HepG2 (cell line): ENCODE data around the gene FAAP20. TPM values are rescaled to one million over a fixed set of nuclear protein-coding genes. Genes with fewer than 3 reads are reported as not detected.
A peak's percentile ranks its signal among the peaks of the same experiment; 100 is the strongest.

ENCODE experiments used
- ETV6 ChIP-seq: sonication (generic); formaldehyde crosslinking; conservative IDR thresholded peaks from 2 replicates; pipeline ENCODE4 v1.4.0; 2020; ENCODE audit warnings: missing genetic modification reagents
- FIP1L1 ChIP-seq: fragments of 200-400 bp; formaldehyde crosslinking; IDR thresholded peaks from 2 replicates; pipeline ENCODE4 v1.6.1; 2018; ENCODE audit warnings: low read depth, mild to moderate bottlenecking, low read length, moderate library complexity, borderline replicate concordance; ENCODE audit not compliant: insufficient read depth
- GABPB1 ChIP-seq: IDR thresholded peaks from 2 replicates; pipeline ENCODE4 v1.6.1; 2016; ENCODE audit warnings: mild to moderate bottlenecking, missing genetic modification reagents, moderate library complexity, missing compliant biosample characterization
- GZF1 ChIP-seq: sonication (generic); formaldehyde crosslinking; IDR thresholded peaks from 2 replicates; pipeline ENCODE4 v1.5.1; 2020; ENCODE audit warnings: mild to moderate bottlenecking, missing genetic modification reagents
- MXI1 ChIP-seq: IDR thresholded peaks from 3 replicates; pipeline ENCODE4 v1.6.1; 2012; ENCODE audit warnings: low read depth, low read length, inconsistent platforms, borderline replicate concordance
- POLR2G ChIP-seq: fragments of 200-400 bp; formaldehyde crosslinking; IDR thresholded peaks from 2 replicates; pipeline ENCODE4 v1.6.1; 2018; ENCODE audit warnings: mild to moderate bottlenecking, low read depth, low read length, moderate library complexity
- SALL1 ChIP-seq: sonication (generic); formaldehyde crosslinking; IDR thresholded peaks from 2 replicates; pipeline ENCODE4 v1.8.0; 2022; ENCODE audit warnings: mild to moderate bottlenecking, missing genetic modification reagents
- SOX6 ChIP-seq, 2 experiments: fragments of 450-650 bp in 1 of 2; sonication (generic) in 1 of 2; formaldehyde crosslinking in 1 of 2; IDR thresholded peaks; 2 replicates each; pipeline versions ENCODE4 v1.4.0 to v1.6.1; 2017 to 2020; ENCODE audit warnings: antibody characterized with exemption in 1 of 2, mild to moderate bottlenecking in 1 of 2, missing genetic modification reagents in 1 of 2
- SSRP1 ChIP-seq: IDR thresholded peaks from 2 replicates; pipeline ENCODE4 v1.6.1; 2016; ENCODE audit warnings: control low read depth
- YY1 ChIP-seq: IDR thresholded peaks from 2 replicates; pipeline ENCODE4 v1.6.1; 2011; ENCODE audit warnings: low read length, low read depth, moderate library complexity, mild to moderate bottlenecking; ENCODE audit not compliant: insufficient read depth, insufficient replicate concordance
- ZBTB37 ChIP-seq: sonication (generic); formaldehyde crosslinking; IDR thresholded peaks from 2 replicates; pipeline ENCODE4 v1.4.0; 2020; ENCODE audit warnings: mild to moderate bottlenecking, missing genetic modification reagents
- ZC3H4 ChIP-seq: sonication (generic); formaldehyde crosslinking; IDR thresholded peaks from 2 replicates; pipeline ENCODE4 v1.4.0; 2020; ENCODE audit warnings: missing genetic modification reagents, borderline replicate concordance
- ZFP90 ChIP-seq: sonication (generic); formaldehyde crosslinking; IDR thresholded peaks from 2 replicates; pipeline ENCODE4 v1.8.0; 2022; ENCODE audit warnings: missing genetic modification reagents, mild to moderate bottlenecking, inconsistent platforms, borderline replicate concordance
- ZKSCAN5 ChIP-seq: sonication (generic); formaldehyde crosslinking; IDR thresholded peaks from 2 replicates; pipeline ENCODE4 v1.5.1; 2020; ENCODE audit warnings: mild to moderate bottlenecking, missing genetic modification reagents
- ZMAT5 ChIP-seq: sonication (generic); formaldehyde crosslinking; IDR thresholded peaks from 2 replicates; pipeline ENCODE4 v1.5.0; 2020; ENCODE audit warnings: mild to moderate bottlenecking, low read depth, missing genetic modification reagents, borderline replicate concordance
- ZNF12 ChIP-seq: sonication (generic); formaldehyde crosslinking; IDR thresholded peaks from 2 replicates; pipeline ENCODE4 v1.5.0; 2020; ENCODE audit warnings: missing genetic modification reagents
- ZNF180 ChIP-seq: sonication (generic); formaldehyde crosslinking; IDR thresholded peaks from 2 replicates; pipeline ENCODE4 v1.4.0; 2020; ENCODE audit warnings: low read depth, missing genetic modification reagents, borderline replicate concordance
- ZNF549 ChIP-seq: sonication (generic); formaldehyde crosslinking; IDR thresholded peaks from 2 replicates; pipeline ENCODE4 v1.5.0; 2020; ENCODE audit warnings: missing genetic modification reagents
- ZNF749 ChIP-seq: sonication (generic); formaldehyde crosslinking; IDR thresholded peaks from 2 replicates; pipeline ENCODE4 v1.8.0; 2022; ENCODE audit warnings: mild to moderate bottlenecking, missing genetic modification reagents, moderate library complexity, borderline replicate concordance
- polyA plus RNA-seq, 8 experiments: library from polyadenylated mRNA; depleted of rRNA in 3 of 8; stranded (reverse) in 7 of 8; unstranded in 1 of 8; fragments of >200 nt; fragmentation: Illumina TruSeq in 4 of 8; extraction: Trizol in 4 of 8; gene quantifications; 2 replicates each; pipeline versions ENCODE4 v1.2.1 to v1.2.3, GENCODE V29; 2011 to 2016; ENCODE audit warnings: low read depth in 4 of 8, missing spikeins in 1 of 8, mixed read lengths in 1 of 8; ENCODE audit not compliant: insufficient read depth in 1 of 8
- total RNA-seq, 5 experiments: library from RNA; depleted of rRNA; stranded (reverse); fragments of >200 nt; fragmentation: Illumina TruSeq; extraction: Trizol; gene quantifications; 2 replicates each; pipeline ENCODE4 v1.2.3, GENCODE V29; 2016; ENCODE audit warnings: low read depth in 1 of 5
- TF ChIP-seq, protein P1 (sequence below): sonication (generic); formaldehyde crosslinking; IDR thresholded peaks from 2 replicates; pipeline ENCODE4 v1.4.0; 2020; ENCODE audit warnings: mild to moderate bottlenecking, missing genetic modification reagents, borderline replicate concordance
- TF ChIP-seq, protein P2 (sequence below): sonication (generic); formaldehyde crosslinking; IDR thresholded peaks from 2 replicates; pipeline ENCODE4 v1.5.0; 2020; ENCODE audit warnings: missing genetic modification reagents

Gene FAAP20
- total and polyA plus RNA-seq, 2 of the 13 experiments (the other 11 are each of a cell fraction or from before 2014, with no cell fraction given) = 9.6 to 10.8 TPM

DNA sequence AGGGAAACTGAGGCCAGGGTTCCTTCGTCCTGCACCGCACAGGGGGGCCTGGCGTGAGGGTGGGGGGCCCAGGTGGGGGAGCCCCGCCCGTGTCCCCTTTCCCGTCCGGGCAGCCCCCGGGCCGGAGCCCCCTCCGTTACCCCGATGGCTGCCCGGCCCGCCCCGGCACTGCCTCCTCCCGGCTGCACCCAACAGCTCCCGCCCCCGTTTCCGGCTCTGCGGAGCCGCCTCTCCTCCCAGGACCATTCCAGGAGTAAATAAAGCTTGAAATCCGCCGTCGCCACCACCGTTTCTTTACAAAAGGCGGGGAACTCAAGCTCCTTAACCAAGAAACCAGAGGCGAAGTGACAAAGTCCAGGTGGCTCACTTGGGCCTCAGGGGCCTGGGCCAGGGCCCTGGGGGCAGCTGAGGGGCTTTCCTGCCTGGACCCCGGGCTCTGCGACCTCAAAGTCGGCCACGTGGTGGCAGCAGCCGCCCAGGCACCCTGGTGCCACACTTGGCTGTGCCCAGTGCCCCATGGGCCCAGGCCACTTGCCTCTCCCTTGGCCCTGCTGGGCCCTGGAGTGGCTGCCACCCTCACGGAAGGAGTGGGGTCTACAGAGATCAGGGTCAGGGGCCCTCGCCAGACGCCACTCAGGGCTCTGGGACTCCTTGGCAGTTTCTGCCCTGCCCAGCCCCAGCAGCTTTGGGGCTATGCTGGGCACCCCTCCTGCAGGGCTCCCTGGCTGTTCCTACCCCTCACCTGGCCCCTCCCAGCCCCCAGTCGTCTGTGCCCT is 514 bp upstream of the FAAP20 start (continued):
- TF ChIP-seq, protein P1, sequence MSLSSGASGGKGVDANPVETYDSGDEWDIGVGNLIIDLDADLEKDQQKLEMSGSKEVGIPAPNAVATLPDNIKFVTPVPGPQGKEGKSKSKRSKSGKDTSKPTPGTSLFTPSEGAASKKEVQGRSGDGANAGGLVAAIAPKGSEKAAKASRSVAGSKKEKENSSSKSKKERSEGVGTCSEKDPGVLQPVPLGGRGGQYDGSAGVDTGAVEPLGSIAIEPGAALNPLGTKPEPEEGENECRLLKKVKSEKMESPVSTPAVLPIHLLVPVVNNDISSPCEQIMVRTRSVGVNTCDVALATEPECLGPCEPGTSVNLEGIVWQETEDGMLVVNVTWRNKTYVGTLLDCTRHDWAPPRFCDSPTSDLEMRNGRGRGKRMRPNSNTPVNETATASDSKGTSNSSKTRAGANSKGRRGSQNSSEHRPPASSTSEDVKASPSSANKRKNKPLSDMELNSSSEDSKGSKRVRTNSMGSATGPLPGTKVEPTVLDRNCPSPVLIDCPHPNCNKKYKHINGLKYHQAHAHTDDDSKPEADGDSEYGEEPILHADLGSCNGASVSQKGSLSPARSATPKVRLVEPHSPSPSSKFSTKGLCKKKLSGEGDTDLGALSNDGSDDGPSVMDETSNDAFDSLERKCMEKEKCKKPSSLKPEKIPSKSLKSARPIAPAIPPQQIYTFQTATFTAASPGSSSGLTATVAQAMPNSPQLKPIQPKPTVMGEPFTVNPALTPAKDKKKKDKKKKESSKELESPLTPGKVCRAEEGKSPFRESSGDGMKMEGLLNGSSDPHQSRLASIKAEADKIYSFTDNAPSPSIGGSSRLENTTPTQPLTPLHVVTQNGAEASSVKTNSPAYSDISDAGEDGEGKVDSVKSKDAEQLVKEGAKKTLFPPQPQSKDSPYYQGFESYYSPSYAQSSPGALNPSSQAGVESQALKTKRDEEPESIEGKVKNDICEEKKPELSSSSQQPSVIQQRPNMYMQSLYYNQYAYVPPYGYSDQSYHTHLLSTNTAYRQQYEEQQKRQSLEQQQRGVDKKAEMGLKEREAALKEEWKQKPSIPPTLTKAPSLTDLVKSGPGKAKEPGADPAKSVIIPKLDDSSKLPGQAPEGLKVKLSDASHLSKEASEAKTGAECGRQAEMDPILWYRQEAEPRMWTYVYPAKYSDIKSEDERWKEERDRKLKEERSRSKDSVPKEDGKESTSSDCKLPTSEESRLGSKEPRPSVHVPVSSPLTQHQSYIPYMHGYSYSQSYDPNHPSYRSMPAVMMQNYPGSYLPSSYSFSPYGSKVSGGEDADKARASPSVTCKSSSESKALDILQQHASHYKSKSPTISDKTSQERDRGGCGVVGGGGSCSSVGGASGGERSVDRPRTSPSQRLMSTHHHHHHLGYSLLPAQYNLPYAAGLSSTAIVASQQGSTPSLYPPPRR = 0 out of 2 replicates have a peak, but pooled peaks have one; percentile 23
- TF ChIP-seq, protein P2, sequence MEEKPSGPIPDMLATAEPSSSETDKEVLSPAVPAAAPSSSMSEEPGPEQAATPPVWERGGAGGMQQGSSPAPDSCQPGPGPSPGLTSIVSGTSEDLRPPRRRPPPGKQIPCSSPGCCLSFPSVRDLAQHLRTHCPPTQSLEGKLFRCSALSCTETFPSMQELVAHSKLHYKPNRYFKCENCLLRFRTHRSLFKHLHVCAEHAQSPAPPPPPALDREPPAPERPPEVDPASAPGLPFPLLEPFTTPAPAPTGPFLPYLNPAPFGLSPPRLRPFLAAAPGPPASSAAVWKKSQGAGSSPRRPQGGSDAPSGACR (CRISPR knock-in tag) = peak; percentile 88; the same call in 1 of the 2 replicates
- TF ChIP-seq MXI1 (peak; percentile 76; the same call in 1 of the 3 replicates), ZFP90 (CRISPR knock-in tag) (peak; percentile 79; the same call in 1 of the 2 replicates), SALL1 (peak; percentile 49; the same call in 1 of the 2 replicates), ZBTB37 (no peak), ETV6 (CRISPR knock-in tag) (peak; percentile 62; the same call in 1 of the 2 replicates), SSRP1 (0 out of 2 replicates have a peak, but pooled peaks have one; percentile 44), GZF1 (CRISPR knock-in tag) (no peak), ZNF549 (CRISPR knock-in tag) (peak; percentile 54; the same call in 1 of the 2 replicates), ZNF180 (CRISPR knock-in tag) (no peak), GABPB1 (CRISPR knock-in tag) (peak; percentile 89), ZNF12 (CRISPR knock-in tag) (no peak), ZNF749 (CRISPR knock-in tag) (no peak), ZC3H4 (no peak), YY1 (peak; percentile 36), SOX6 (IDR thresholded peaks at IDR 0.05) (no peak), SOX6 (CRISPR knock-in tag; IDR thresholded peaks at IDR 0.05) (peak; percentile 59), POLR2G (peak; percentile 63), FIP1L1 (no peak), ZMAT5 (CRISPR knock-in tag) (no peak), ZKSCAN5 (CRISPR knock-in tag) (no peak)
